ENCODE data around the gene CCL18. TPM values are rescaled to one million over a fixed set of nuclear protein-coding genes. Genes with fewer than 3 reads are reported as not detected.
"Not testable (repeated sequence)": the region's sequence is repeated elsewhere in the genome, so short reads cannot be mapped to it uniquely, and the experiment has no call there.

Gene CCL18
- total RNA-seq, 4 donors from 2014 or later = 1.5 TPM; not detected in 3

DNA sequence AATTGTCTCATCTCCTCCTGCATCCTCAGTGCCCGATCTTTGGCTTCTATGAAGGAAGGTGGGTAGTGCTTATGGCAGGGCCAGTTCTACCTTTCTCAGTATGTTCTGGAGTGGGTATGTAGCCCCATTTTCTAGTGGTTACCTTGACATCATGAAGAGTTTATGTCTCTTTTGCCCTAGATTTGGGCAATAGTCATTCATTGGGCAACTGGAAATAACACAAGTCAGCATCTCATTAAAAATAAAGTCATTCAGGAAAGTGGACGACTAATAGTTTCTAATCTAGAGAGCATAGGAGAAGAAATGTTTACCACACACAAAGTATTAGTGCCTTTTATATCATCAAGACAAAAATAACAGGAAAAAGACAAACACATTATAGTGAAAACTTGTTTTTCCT, 19.6 kb downstream of the CCL18 start:
- WGBS = 90% methylated on average over 2 of the region's 2 CpGs
- H3K4me1 ChIP-seq; H3K27me3 ChIP-seq; DNase-seq (ENCODE audit: low spot score in 2 of 2); H3K27ac ChIP-seq; H3K36me3 ChIP-seq; H3K4me3 ChIP-seq; H3K9me3 ChIP-seq: not testable (repeated sequence)

DNA sequence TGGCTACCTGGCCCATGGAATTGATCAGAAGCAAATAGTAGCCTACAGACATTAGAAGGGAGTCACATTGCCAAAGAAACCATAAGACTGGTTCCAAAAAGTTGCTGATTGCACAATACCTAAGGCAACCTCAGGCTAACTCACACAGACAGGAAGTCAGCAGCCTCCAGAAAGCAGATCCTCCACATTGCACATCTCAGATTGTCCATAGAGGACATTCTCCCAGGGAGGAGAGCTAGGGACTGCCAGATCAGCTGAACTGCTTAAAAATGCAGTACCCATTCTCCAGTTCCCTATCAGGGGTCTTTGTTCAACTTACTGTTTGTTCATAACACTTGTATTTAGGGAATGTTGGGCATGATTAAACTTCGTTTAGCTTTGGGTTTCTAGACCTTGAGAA, 21.7 kb downstream of the CCL18 start:
- peaks cover 8% of the 10 kb centered on the region for H3K27me3 ChIP-seq
- no peak overlapping the region for H3K27ac ChIP-seq
- H3K9me3 ChIP-seq = no peaks in the 10 kb centered on the region
- TF ChIP-seq POLR2A (IDR thresholded peaks at IDR 0.05) (no peak), EP300 (IDR thresholded peaks at IDR 0.05) (no peak), POLR2AphosphoS5 (IDR thresholded peaks at IDR 0.05) (no peak)
- WGBS = 36% methylated on average over 1 of the region's 1 CpG
- H3K4me1 ChIP-seq = no peaks in the 10 kb centered on the region
- H3K4me3 ChIP-seq = no peak overlapping the region
- no peaks in the 10 kb centered on the region for H3K36me3 ChIP-seq
- no peak for DNase-seq (ENCODE audit: low spot score in 2 of 2)

DNA sequence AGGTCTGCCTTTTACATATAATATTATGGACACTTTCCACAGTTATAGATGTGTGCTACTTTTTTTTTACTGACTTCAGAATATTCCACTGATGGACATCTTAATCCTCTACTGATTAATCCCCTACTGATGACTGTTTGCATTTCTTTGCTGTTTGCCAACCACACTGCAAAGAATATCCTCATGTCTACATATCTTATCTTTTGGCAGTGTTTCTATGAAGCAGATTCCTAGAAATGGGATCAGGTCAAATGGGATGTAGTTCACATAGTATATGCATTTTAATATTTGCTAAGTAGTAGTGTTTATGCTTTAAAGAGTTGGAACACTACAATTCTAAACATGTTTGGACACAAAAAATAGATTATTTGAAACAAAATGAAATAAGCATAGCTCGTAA, 22.7 kb downstream of the CCL18 start:
- WGBS = 82% methylated on average over 1 of the region's 1 CpG

GRCh38 chr17:36087471-36087870, 23.4 kb downstream of the CCL18 start:
- H3K4me1 ChIP-seq; H3K36me3 ChIP-seq; H3K27me3 ChIP-seq; DNase-seq (ENCODE audit: low spot score in 2 of 2); H3K27ac ChIP-seq; H3K4me3 ChIP-seq; H3K9me3 ChIP-seq: not testable (repeated sequence)
- 96% methylated on average over 3 of the region's 3 CpGs for WGBS

More for the DNA sequence above, 22.7 kb downstream of the CCL18 start:
- Histone ChIP-seq H3K36me3 (no peaks in the 10 kb centered on the region), H3K4me1 (no peaks in the 10 kb centered on the region), H3K27ac (no peak overlapping the region), H3K27me3 (peaks cover 8% of the 10 kb centered on the region), H3K9me3 (no peaks in the 10 kb centered on the region), H3K4me3 (no peak overlapping the region)
- no peak for TF ChIP-seq CTCF (IDR thresholded peaks at IDR 0.05)
- TF ChIP-seq EP300 (IDR thresholded peaks at IDR 0.05) = no peak
- no peak for TF ChIP-seq POLR2AphosphoS5 (IDR thresholded peaks at IDR 0.05)
- TF ChIP-seq POLR2A (IDR thresholded peaks at IDR 0.05) = no peak
- no peak for DNase-seq (ENCODE audit: low spot score in 2 of 2)

DNA sequence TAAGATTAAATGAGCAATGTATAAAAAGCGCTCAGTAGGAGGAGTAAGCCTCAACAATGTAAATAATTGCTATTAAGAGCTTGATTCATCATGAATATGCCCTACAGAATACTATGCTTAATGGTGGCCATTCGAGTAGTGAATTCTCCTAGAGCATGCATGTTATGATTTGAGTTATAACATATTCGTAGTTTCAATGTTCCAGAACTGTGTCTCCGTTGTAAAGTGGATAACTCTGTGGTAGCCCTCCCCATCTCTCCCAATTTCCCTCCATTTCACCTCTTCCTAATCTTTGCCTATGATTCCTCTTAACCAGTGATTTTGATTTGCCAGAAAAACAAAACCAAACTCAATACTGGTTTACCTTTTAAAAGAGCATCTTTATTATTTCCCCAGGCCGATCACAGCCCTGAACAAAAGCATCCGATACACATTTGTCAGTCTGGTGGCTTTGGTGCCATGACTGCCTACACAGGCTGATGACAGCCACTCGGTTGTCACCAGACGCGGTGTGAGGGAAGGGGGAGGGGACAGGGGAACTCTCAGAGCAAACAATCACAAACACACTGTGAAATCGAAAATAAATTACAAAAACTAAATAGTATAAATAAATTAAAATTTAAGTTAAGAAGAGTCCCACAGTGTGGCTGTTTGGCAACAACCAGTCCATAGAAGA, 24.0 kb downstream of the CCL18 start:
- DNase-seq (ENCODE audit: low spot score in 2 of 2); H3K4me1 ChIP-seq; H3K27me3 ChIP-seq; H3K27ac ChIP-seq; H3K4me3 ChIP-seq; H3K9me3 ChIP-seq; H3K36me3 ChIP-seq: not testable (repeated sequence)
- 83% methylated on average over 10 of the region's 10 CpGs for WGBS

GRCh38 chr17:36088670-36089338, 24.7 kb downstream of the CCL18 start:
- WGBS = 76% methylated on average over 14 of the region's 14 CpGs

More at GRCh38 chr17:36088670-36089338, 24.7 kb downstream of the CCL18 start:
- no peak overlapping the region for H3K4me3 ChIP-seq
- no peaks in the 10 kb centered on the region for H3K9me3 ChIP-seq
- no peak for DNase-seq (ENCODE audit: low spot score in 2 of 2)
- no peaks in the 10 kb centered on the region for H3K36me3 ChIP-seq
- no peak overlapping the region for H3K27ac ChIP-seq
- H3K4me1 ChIP-seq = no peaks in the 10 kb centered on the region
- TF ChIP-seq POLR2AphosphoS5 (IDR thresholded peaks at IDR 0.05) (no peak), POLR2A (IDR thresholded peaks at IDR 0.05) (no peak), CTCF (IDR thresholded peaks at IDR 0.05) (no peak), EP300 (IDR thresholded peaks at IDR 0.05) (no peak)
- H3K27me3 ChIP-seq = peaks cover 8% of the 10 kb centered on the region
